SK-N-MC (cell line): Measurements from ENCODE around the gene ARID1B.

Experiments used
- EZH2 ChIP-seq: fragments of 200-600 bp; sonication (generic); IDR thresholded peaks from one replicate; pipeline ENCODE4 v1.6.1; 2017; ENCODE audit warnings: antibody characterized with exemption
- FOXP2 ChIP-seq: optimal IDR thresholded peaks from 2 replicates; pipeline ENCODE3; 2011; ENCODE audit warnings: mild to moderate bottlenecking, moderate library complexity; ENCODE audit not compliant: insufficient read depth; ENCODE audit errors: extremely low read length, control extremely low read depth
- POLR2AphosphoS5 ChIP-seq: IDR thresholded peaks from 2 replicates; pipeline ENCODE4 v1.6.1; 2012; ENCODE audit warnings: mild to moderate bottlenecking, low read depth, low read length, borderline replicate concordance

DNA sequence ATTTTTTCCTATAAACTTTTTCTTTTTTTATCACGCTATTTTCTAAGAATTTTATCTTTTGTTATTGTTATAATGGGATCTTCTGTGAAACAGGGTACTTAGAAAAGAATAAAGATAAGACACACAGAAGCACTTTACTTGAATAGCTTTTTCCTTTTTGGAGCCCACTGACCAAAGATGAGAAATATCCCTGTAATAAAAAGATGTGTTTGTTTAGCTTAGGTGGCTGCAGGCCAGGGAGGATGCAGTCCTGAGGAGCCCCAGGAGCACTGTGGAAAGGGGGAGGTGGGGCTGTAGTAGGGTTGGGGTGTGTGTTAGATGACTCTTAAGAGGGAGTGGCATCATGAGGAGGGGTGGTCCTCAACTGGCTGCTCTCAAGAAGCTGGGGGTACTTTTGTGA lies 128.6 kb downstream of the ARID1B start:
- no peak for TF ChIP-seq POLR2AphosphoS5
- no peak for TF ChIP-seq FOXP2
- no peak for TF ChIP-seq EZH2
